Kidney capillary endothelial cell (primary cell): ENCODE data around the gene ZACN.

ENCODE experiments used
- DNase-seq: peaks from one replicate; pipeline ENCODE4 v3.0.0-alpha.2; 2018; ENCODE audit warnings: low spot score

The ZACN gene

DNA sequence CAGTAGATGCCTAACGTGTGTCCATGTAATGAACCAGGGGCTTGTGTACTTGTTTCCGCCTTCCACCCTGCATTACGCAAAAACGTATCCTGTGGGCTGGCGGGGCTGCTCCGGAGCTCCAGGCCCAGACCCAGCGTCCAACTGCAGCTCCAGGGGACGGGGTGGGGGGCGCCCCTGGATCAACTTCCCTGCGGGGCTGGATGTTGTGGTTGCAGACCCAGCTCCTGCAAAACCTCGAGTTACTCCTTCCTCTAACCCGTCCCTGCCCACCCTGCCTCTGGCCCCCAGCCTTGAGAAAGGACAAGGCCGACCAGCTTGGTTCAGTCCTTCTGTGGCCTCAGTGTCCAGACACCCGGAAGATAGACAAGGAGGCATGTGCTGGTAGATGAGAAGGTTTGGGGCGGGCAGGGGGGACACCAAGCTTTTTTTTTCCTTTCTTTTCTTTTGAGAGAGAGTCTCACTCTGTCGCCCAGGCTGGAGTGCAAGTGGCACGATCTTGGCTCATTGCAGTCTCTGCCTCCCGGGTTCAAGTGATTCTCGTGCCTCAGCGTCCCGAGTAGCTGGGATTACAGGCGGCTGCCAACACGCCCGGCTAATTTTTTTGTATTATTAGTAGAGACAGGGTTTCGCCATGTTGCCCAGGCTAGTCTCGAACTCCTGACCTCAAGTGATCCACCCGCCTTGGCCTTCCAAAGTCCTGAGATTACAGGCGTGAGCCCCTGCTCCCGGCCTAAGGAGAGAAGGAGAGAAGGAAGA, 25.3 kb downstream of the ZACN start:
- no peak for DNase-seq

DNA sequence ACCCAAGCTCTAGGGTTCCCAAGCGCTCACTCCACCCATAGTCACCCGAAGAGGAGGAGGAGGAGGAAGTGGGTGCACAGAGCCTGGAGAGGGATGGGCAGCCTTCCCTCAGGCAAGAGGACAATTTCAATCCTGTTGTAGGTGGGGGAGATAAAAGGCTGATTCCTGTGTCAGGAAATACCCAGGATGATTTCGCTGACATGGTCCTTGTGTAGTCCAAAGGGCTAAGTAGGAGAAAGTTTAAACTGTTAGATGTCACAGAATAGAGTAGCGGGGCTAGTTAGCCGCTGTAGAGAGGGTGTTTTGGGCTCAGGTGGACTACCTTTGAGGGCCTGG, 25.9 kb downstream of the ZACN start:
- DNase-seq, result no peak

DNA sequence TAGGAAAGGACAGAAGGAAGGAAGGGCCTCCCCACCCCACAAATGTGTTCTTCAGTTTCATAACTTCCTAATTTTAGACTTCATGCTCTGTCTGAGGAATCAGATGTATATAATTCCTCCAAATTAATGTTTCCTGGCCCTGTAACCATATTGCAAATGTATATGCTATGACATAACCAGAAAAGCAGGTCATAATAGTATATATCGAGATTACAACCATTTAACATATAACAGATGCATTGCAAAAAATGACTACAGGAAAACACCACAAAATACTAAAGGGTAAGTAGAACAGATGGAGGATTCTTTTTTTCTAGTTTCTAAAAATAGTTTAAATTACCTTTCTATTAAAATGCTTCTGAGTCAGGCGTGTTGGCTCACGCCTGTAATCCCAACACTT, 27.7 kb downstream of the ZACN start:
- DNase-seq, result no peak

DNA sequence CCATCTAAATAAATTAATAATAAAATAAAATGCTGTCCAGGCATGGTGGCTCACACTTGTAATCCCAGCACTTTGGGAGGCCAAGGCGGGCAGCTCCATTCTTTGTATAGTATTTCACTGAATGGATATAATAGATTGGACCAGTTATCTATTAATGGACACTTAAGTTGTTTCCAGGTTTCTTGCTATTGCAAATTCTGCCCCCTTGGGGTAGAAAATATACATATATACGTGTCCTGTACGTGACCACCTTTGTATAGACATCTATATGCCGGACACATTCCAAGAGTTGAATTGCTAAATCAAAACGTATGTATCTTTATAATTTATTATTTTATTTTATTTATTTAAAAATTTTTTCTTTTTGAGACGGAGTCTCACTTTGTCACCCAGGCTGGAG, 28.5 kb downstream of the ZACN start:
- DNase-seq, result no peak

DNA sequence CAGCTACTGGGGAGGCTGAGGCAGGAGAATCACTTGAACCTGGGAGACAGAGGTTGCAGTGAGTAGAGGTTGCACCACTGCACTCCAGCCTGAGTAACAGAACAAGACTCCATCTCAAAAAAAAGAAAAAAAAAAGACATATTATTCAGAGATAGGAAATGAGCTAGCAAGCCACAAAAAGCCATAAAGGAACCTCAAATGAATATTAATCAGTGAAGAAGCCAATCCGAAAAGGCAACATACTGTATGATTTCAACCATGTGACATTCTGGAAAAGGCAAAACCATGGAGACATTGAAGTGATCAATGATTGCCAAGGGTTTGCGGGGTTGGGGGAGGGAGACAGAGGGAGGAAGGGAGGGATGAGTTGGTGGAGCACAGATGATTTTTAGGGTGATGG, 33.0 kb downstream of the ZACN start:
- no peak for DNase-seq

DNA sequence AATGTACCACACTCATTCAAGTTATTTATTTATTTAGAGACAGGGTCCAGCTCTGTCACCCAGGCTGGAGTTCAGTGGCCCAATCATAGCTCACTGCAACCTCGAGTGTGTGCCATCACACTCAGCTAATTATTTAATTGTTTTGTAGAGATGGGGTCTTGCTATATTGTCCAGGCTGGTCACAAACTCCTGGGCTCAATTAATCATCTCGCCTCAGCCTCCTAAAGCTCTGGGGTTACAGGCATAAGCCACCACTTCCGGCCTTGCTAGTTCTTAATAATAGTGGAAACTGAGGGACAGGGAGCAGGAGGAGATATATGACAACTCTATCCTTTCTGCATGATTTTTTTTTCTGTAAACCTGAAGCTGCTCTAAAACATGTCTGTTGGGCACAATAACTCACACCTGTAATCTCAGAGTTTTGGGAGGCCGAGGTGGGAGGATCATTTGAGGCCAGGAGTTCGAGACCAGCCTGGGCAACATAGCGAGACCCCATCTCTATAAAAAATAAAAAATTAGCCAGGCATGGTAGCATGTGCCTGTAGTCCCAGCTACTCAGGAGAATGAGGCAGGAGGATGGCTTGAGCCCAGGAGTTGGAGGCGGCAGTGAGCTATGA, 36.3 kb downstream of the ZACN start:
- no peak for DNase-seq

DNA sequence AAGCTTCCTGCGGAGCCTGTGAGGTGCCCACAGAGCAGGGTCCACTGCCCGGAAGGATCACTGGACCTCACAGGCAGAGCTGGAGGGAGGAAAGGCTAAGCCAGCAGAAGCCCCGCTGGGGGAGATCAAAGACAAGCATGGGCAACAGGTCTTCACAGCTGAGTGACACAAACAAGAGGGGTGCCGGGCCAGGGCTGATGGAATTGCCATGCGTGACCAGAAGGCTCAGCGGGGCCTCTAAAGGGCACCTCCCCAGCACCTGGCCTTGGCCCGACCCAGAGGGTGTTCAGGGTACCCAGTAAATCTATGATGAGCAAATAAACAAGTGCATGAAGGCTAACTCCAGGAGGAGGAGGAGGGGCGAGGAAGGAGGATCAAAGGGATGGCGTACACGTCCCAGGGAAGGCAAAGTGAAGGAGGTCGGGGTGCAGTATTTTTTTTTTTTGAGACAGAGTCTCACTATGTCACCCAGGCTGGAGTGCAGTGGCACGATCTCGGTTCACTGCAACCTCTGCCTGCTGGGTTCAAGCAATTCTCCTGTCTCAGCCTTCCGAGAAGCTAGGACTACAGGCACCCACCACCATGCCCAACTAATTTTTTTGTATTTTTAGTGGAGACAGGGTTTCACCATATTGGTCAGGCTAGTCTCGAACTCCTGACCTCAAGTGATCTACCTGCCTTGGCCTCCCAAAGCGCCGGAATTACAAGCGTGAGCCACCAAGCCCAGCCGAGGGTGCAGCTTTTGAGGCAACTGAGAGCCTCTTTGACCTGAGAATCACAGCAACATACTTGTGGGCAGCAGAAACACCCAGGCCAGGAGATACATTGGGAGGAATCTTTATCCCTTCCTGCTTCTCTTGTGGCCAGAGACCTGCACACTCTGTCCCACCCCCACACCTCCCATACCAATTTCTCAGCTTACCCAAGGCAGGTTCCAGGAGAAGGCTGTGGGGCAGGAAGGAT, 40.7 kb downstream of the ZACN start:
- DNase-seq, result no peak

DNA sequence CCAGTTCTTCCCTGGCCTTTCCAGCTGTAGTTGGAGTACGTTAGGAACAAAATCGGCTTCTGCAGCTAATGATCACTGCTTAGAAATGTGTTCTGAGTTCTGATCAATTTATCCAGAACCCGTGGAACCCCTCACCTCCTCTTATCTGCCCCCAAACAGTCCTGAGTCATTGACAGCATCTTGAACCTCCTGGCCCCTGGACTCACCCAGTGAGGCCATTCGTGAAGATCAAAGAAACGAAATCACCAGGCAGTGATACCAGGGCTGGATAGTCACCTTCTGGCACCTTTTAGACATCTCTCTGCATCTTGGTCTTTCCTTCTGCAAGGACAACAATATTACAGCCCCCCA, 41.7 kb downstream of the ZACN start:
- DNase-seq, result no peak

DNA sequence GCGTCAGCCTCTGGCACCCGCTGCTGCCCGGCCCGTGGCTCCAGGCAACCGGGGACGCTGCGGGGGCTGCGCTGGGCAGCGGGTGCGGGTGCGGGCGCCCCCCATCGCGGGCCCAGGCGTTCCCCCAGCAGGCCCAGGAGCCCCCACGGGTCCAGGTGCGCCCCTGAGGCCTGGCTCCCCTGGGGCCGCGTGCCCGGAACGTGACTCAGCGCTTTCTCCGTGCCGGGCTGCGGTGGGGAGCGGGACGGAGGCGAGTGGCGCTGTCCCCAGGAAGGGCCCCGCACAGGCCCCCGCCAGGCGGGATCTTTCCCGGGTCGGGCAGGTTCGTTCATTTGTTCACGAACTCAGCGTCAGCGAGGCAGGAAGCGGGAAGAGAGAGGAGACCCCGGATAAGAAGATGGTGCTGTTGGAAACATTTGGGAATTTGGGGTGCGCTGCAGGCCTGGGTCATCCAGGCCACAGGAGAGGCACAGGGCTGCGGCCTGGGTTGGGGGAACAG, 43.0 kb downstream of the ZACN start:
- DNase-seq, result no peak

DNA sequence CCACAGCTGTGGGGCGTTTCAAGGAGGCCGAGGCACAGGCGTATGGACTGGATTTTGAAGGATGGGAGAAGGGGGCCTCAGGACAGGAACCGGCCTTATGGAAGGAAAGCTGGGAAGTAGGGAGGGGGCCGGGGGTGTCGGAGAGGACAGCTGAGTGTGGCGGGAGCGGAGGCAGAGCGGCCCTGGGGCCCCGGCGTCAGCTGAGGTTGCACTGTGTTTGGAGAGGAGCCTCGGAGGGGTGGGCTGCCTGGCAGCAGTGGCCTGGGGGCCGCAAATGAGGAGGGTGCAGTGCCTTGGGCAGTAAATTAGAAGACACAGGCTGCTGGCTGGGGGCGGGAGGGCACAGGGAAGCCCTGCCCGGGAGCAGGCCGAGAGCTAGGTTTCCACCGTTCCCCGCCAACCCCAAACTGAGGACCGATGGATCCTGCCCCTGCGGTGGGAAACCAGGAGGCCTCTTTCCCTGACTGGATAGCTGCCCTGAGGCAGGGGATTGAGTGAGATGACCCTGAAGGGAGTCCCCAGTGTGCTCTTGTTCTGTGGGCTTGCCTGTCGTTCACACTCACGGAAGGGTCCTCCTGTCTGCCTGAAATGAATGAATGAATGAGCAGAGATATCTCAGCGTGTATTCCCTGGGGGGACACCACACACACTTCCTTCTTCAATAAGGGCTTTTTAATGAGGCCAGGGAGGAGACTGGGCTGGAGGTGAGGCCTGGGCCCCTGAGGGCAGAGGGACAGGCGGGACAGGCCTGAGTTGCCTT, 43.6 kb downstream of the ZACN start:
- no peak for DNase-seq

DNA sequence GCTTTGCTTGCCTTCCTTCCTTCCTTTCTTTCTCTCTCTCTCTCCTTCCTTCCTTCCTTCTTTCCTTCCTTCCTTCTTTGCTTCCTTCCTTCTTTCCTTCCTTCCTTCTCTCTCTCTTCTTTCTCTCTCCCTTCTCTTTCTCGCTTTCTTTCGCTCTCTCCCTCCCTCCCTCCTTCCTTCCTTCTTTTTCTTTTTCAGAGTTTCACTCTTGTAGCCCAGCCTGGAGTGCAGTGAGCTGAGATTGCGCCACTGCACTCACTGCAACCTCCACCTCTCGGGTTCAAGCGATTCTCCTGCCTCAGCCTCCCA, 44.2 kb downstream of the ZACN start:
- DNase-seq, result no peak

DNA sequence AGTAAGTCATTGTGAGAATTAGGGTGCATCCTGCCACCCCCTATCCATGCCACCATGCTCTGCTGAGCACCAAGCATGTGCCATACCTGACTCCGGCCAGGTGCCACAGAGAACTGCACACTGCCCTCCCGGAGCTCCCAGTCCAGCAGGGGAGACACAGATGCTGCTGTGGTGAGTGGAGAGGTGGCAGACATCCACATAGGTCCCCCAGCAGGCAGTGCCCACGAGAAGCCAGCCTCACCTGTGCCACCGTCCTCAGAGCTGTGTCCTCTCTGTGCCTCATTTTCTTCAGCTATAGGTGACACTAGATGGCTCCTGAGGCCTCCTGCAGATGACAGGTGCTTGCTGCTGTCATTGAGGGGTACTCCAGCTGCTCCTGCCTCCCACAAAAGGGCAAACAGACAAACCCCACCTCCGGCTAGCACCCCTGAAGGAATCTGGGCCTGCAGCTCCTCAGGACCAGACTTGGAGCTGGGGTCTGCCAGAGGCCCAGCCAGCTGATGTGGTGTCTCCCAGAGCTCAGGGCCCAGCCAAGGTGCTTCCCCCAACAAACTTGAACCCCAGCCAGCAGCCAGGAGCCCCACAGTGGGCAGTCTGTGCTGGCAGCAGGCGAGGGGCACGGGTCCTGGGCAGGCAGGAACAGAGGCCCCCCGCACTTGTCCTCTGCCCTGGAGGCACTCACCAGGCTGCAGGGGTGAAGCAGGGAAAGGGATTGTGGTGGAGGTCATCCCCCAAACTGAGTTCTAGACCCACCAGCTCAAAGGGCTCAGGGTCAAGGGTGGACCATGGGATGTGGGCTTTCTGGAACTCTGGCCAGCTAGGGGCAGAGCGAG, 45.0 kb downstream of the ZACN start:
- DNase-seq, result no peak

DNA sequence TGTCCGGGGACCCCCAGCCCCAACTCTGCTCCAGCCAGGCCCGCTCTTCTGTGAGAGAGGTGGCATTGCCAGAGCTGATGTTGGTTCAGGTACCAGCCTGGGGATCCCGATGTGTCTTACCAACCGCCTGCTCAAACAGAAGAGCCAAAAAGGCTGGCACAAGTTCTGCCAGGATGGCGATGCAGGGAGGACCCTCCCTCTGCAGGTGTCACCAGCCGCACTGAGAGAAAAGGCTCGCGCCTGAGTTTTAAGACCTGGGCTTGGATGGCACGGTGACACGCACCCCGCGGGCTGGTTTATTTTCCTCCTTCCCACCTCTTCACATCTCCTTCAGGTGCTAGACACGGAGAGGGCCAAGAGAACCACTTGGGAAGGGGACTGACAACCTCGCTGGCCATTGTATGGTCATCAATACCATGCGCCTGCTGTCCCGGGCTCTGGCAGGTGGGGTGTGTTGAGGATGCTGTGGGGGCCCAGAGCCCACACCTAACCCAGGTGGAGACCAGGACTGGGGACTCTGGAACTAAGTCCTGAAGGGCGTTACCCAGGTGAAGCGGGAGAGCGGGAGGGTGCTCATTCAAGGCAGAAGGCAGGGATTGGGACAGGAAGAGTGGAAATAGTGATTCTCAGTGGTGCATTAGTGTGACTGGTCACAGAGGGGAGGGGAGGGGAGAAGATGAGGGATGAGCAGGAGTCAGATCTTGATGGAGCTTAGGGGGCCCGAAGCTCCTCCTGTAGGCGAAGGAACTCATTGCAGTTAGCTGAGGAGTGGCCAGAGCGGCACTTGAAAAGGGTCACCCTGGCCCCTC, 45.8 kb downstream of the ZACN start:
- no peak for DNase-seq

DNA sequence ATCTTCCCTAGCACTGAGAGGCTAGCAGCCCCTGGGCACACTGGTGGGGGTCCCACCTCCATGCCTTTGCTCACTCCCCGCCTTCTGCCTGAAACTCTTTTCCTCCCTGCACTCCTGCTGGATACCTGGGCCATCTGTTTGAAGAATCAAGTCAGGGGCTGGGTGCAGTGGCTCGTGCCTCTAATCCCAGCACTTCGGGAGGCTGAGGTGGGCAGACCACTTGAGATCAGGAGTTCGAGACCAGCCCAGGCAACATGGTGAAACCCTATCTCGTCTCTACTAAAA, 46.4 kb downstream of the ZACN start:
- DNase-seq, result no peak

DNA sequence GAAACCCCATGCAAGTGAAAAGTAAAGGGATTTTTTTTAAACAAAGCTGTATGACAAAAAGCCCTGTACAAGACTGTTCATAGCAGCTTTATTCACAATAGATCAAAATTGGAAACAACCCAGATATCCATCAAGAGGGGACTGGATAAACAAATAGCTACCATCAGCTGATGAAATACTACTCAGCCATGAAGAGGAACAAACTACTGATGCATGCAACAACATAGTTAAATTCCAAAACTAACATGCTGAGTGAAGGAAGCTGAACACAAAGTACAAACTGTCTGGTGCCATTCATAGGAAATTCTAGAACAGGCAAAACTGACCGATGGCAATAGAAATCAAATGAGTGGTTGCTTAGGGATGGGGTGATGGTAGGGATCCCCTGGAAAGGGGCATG, 46.9 kb downstream of the ZACN start:
- no peak for DNase-seq

DNA sequence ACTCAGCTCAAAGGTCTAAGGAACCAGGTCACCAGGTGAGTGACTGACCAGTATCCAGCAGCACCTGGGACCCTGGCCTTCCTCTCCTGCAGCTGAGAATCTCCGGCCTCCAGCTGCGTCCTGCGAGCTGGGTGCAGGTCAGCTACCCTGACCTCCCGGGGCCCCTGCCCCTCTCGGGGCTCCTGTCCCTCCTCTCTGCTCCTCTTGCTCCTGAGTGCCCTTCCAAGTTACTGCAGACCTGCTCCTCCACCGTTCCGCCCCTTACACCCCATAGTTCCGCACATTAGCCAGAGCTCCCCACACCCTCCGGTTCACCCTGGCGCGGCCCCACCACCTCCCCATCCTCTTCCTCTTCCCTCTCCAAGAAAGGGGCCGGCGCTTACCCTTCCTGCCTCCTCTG, 51.5 kb downstream of the ZACN start:
- DNase-seq, result no peak

DNA sequence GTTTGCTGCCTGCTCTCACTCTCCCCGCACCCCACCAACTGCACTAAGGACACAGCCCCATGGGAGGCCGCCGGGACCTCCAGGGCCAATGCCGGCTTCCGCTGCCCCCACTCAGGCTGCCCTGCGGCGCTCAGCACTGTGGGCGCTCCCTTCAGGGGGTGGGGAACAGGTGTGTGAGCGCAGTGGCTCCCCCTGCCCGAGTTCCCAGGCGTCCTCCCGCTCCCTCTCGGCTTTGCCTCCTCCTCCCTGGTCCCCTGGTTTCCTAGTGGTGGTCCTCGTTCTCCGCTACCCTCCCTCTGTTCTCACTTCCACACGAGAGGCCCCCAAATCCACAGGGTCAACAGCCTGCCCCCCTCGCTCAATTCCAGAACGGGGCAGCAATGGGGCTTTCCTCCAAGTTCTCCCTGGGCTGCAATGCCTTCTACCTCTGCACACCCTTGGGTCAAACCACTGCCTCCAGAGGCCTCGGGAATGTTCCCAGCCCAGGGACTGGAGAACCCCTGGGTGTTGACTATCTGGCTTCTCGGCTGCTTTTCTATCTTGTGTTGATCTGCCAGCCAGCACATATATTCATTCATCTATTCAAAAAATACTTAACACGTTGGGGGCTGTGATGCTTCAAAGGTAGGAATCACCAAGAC, 52.2 kb downstream of the ZACN start:
- DNase-seq, result no peak

DNA sequence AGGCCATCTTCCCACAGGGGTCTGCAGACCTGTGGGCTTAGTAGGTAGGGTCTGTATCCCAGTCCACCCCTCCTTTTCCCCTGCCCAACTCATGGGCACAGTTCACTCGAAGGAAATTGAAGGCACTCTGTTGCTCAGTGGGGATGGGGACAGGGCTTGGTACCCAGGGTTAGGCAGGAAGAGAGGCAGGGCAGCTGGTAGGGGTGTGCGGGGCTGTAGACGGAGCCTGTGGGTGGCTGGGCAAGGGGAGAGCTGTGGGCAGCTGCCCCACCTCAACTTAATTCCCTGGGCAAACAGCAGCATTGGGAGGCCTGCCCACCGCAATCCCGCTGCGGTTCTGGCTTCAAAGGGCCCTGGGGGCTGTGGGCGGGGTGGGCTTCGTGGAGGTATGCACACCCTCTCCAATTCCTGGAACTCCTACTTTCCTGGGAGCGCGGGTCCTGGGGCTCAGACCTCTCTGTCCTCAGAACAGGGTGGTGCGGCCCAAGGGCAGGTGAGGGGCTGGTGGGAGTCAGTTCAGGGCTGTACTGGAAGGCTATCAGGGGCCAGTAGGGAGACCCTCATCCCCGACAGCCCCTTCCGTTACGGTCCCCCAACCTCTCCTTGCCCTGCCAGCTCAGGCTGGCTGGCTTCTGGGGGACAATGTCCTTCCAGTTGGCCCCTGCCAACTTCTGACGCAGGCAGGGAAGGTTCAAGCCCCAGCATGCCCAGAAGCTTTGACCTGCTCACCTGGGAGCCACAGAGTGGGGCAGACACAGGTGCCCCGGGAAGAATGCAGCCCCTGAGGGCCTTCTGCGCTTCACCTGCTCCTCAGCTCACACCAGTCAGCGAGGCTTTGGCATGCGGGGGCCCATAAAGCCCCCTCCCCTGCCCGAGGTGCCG, 53.0 kb downstream of the ZACN start:
- DNase-seq, result no peak
